Ovary (tissue), 9 donors: Measurements from ENCODE around the gene PSME2. TPM values are rescaled to one million over a fixed set of nuclear protein-coding genes. Genes with fewer than 3 reads are reported as not detected.

Experiments
- DNase-seq, 5 donors: peaks; one replicate each; pipeline ENCODE4 v3.0.0-alpha.2; 2019 to 2020
- H3K27ac ChIP-seq, 2 donors: fragments of 200-600 bp; one replicate each; pipeline versions ENCODE4 v1.5.1 to v1.8.0; 2019 to 2022
- H3K27me3 ChIP-seq: fragments of 200-600 bp; one replicate; pipeline ENCODE4 v1.8.0; 2022
- H3K36me3 ChIP-seq: fragments of 200-600 bp; sonication (generic); one replicate; pipeline ENCODE4 v1.5.1; 2019
- H3K4me1 ChIP-seq: one replicate; pipeline ENCODE4 v1.8.1; 2013; ENCODE audit warnings: mild to moderate bottlenecking, moderate library complexity; ENCODE audit not compliant: insufficient read depth
- H3K4me3 ChIP-seq: fragments of 200-600 bp; sonication (generic); one replicate; pipeline ENCODE4 v1.5.1; 2017
- H3K9me3 ChIP-seq, 2 donors: fragments of 200-600 bp in 1 of 2; sonication (generic) in 1 of 2; one replicate each; pipeline versions ENCODE4 v1.5.1 to v1.8.1; 2013 to 2019; ENCODE audit warnings: mild to moderate bottlenecking in 1 of 2, moderate library complexity in 1 of 2
- CTCF ChIP-seq, 3 donors: fragments of 450-650 bp in 2 of 3; fragments of 200-600 bp in 1 of 3; IDR thresholded peaks; one replicate each; pipeline versions ENCODE4 v1.5.1 to v1.8.0; 2016 to 2022; ENCODE audit warnings: antibody characterized with exemption in 3 of 3, mild to moderate bottlenecking in 1 of 3
- EP300 ChIP-seq: sonication (generic); formaldehyde crosslinking; IDR thresholded peaks from one replicate; pipeline ENCODE4 v1.6.1; 2017; ENCODE audit warnings: antibody characterized with exemption
- POLR2A ChIP-seq: fragments of 450-650 bp; IDR thresholded peaks from one replicate; pipeline ENCODE4 v1.6.1; 2017; ENCODE audit warnings: antibody characterized with exemption, mild to moderate bottlenecking, moderate library complexity
- WGBS, 3 donors: extraction: QIAGEN DNeasy Blood & Tissue Kit in 1 of 3; methylation state at CpG; one replicate each; pipeline versions ENCODE4 v1.1.5 to v1.1.7; 2013 to 2017; 5-methylcytosine and 5-hydroxymethylcytosine counted together
- intact Hi-C, 4 donors: fragments of 100-400 bp; cut with DNase I; formaldehyde crosslinking; loops; one replicate each; pipeline versions ENCODE4 v1.11.0 to v1.15.1; 2022 to 2023
- polyA plus RNA-seq, 2 donors: library from polyadenylated mRNA; stranded (reverse); fragments of 200-250 nt in 1 of 2; fragments of 350-450 nt in 1 of 2; fragmentation: Illumina TruSeq in 1 of 2; extraction: RNeasy Lipid Tissue Mini Kit (QIAGEN cat#74804) in 1 of 2; gene quantifications; one replicate each; pipeline ENCODE4 v1.2.3, GENCODE V29; 2013 to 2014
- total RNA-seq, 7 donors: library from RNA; depleted of rRNA in 2 of 7; stranded (reverse); fragments of >200 nt in 2 of 7; fragmentation: NEBNext Ultra II Directional in 3 of 7; extraction: Animal tissue kit (Norgen Biotek cat#: 25700) in 3 of 7; gene quantifications; one replicate each; pipeline versions ENCODE4 v1.1.0 to v1.2.4, GENCODE V29; 2016 to 2023
- donor health status: DM: no; HTN: no; CAD: no; lungs with moderate emphysema.
- donor health status: DM: no; HTN: no; CAD: no.
- donor health status: Bipolar disorder and iron deficiency.
- donor health status: DM: yes; HTN: yes; CAD: no.
- donor health status: DM: no; HTN: no; CAD: no.
- donor health status: DM: yes; HTN: yes; CAD: no.

Gene PSME2
- total and polyA plus RNA-seq, 9 donors = 34.7 to 160 (median 95.6) TPM

GRCh38 chr14:24150993-24151392 lies 4.6 kb upstream of the PSME2 start:
- no peaks in the 10 kb centered on the region for H3K36me3 ChIP-seq
- WGBS, 3 donors = 70 to 76% (median 75%) methylated on average over 9 of the region's 9 CpGs
- intact Hi-C loops = no loop called here

GRCh38 chr14:24150567-24150966 lies 4.2 kb upstream of the PSME2 start:
- no peak for DNase-seq
- no peaks in the 10 kb centered on the region for H3K36me3 ChIP-seq

More at GRCh38 chr14:24150993-24151392, 4.6 kb upstream of the PSME2 start:
- no peak overlapping the region for H3K4me3 ChIP-seq
- H3K27ac ChIP-seq = no peak overlapping the region
- no peak for TF ChIP-seq POLR2A
- no peak for TF ChIP-seq CTCF (IDR thresholded peaks at IDR 0.05)
- H3K27me3 ChIP-seq = no peaks in the 10 kb centered on the region
- DNase-seq = no peak
- H3K9me3 ChIP-seq = no peaks in the 10 kb centered on the region
- peaks cover 2% of the 10 kb centered on the region for H3K4me1 ChIP-seq

DNA sequence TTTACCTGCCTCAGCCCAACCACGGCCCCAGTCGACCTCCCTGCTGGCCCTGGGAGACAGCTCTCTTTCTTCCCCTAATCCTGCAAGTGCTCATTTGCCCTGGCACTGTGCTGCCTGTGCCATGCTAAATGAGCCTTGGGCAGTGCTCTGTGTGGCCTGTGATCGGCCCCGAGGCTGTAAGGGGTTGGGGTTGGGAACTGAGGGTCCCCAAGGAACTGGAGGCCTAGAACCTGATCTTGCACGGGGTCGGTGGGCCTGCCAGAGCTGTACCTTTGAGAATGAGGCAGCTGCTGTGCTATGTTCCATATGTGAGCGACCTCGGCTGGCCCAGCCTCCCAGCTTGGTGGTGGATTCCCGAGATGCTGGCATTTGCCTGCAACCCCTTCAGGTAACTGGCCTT lies 3.7 kb upstream of the PSME2 start:
- DNase-seq = no peak
- Histone ChIP-seq H3K4me3 (no peak overlapping the region), H3K4me1 (peaks cover 10% of the 10 kb centered on the region), H3K36me3 (no peaks in the 10 kb centered on the region), H3K27me3 (no peaks in the 10 kb centered on the region), H3K27ac (no peak overlapping the region), H3K9me3 (no peaks in the 10 kb centered on the region)
- intact Hi-C loops = no loop called here
- WGBS, 3 donors = 89 to 91% (median 90%) methylated on average over 9 of the region's 9 CpGs
- TF ChIP-seq EP300 (no peak), CTCF (IDR thresholded peaks at IDR 0.05) (no peak), POLR2A (no peak)

More at GRCh38 chr14:24150567-24150966, 4.2 kb upstream of the PSME2 start:
- no peaks in the 10 kb centered on the region for H3K9me3 ChIP-seq
- peaks cover 6% of the 10 kb centered on the region for H3K4me1 ChIP-seq
- 87 to 93% (median 88%) methylated on average over 9 of the region's 9 CpGs for WGBS, 3 donors
- no peak overlapping the region for H3K27ac ChIP-seq
- intact Hi-C loops = no loop called here
- TF ChIP-seq CTCF (IDR thresholded peaks at IDR 0.05) (no peak), POLR2A (no peak), EP300 (no peak)
- no peak overlapping the region for H3K4me3 ChIP-seq
- no peaks in the 10 kb centered on the region for H3K27me3 ChIP-seq

DNA sequence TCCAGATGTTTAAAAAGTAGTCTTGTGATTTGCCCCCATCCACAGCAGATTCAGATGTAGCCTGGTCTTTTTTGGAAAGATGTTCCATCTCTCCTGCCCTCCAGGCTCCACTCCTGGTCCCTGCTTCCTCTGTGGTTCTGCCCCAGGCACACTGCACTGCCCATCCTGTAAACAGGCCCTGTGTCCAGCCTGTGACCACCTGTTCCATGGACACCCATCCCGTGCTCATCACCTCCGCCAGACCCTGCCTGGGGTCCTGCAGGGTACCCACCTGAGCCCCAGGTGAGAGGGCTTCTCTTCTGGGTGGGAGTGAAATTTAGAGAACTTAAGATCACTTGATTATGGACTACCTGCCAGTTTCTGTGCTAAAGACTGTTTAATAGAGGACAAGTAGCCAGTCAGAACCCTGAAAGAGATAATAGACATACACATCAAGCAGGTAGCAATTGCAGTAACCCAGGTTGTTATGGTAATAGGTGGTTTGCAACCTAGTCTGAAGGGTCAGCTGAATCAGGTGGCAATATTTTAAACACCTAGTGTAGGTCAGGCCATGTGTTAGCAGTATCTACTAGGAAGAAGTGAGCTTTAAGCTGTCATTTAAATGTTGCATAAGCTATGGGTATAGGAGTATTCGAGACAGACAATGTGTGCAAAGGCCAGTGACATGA lies 3.0 kb upstream of the PSME2 start:
- DNase-seq = no peak
- Histone ChIP-seq H3K4me1 (peaks cover 10% of the 10 kb centered on the region), H3K27me3 (no peaks in the 10 kb centered on the region), H3K36me3 (no peaks in the 10 kb centered on the region), H3K9me3 (no peaks in the 10 kb centered on the region), H3K27ac (no peak overlapping the region), H3K4me3 (no peak overlapping the region)
- TF ChIP-seq EP300 (no peak), POLR2A (no peak), CTCF (IDR thresholded peaks at IDR 0.05) (no peak)
- 90 to 98% (median 92%) methylated on average over 3 of the region's 3 CpGs for WGBS, 3 donors
- intact Hi-C loops = loop anchor here in 1 of 4 donors (10.0 kb wide), 1 partner anchor 215 kb away; the partner anchor contains the start of gene NFATC4
